HL-60/S4 (cell line): Measurements from ENCODE around the gene NLRP5.

ENCODE experiments used
- in situ Hi-C: fragments of 300-500 bp; cut with MboI; formaldehyde crosslinking; loops from 2 replicates; pipeline ENCODE4 v1.14.3; 2022; ENCODE audit warnings: low sequenced_read_pairs

The NLRP5 gene

DNA sequence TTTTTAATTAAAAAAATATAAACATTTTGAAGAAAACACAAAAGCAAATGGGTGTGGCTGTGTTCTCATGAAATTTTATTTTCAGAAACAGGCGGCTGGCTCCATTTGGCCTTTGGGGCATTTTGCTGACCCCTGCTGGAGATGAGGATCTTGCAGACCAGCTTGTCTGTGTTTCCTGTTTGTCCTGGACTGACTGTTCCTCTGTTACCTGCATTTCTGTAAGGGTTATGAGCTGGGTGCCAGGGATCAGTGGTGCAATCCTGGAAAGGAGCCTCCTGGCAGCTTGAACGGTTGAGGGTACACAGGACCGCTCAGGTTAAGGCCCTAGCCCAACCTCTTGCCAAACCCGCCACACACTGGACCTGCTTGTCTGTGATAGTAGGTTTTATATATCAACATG lies 84.6 kb downstream of the NLRP5 start:
- in situ Hi-C loops = loop anchor here (10.0 kb wide), 1 partner anchor 174 kb away; no protein-coding TSS in a partner anchor

DNA sequence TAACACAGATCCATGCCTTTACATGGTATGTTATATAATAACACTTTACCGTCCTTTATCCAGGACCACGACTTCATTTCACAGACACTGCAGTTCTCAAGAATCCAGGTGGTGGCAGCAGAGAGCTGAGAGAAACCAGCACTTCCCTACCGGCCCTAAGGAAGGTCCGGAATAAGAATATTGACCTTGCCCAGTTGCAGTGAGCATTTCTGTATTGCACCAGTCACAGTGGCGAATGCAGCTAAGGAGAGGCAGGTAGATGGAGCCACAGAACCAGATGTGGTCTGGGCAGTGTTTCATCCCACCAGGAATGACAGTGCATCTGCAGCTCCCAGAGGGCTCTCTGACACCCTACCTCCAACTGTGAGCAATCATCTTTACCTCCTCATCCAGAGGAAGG lies 89.9 kb downstream of the NLRP5 start:
- in situ Hi-C loops = loop anchor here (10.0 kb wide), 1 partner anchor 168 kb away; no protein-coding TSS in a partner anchor

DNA sequence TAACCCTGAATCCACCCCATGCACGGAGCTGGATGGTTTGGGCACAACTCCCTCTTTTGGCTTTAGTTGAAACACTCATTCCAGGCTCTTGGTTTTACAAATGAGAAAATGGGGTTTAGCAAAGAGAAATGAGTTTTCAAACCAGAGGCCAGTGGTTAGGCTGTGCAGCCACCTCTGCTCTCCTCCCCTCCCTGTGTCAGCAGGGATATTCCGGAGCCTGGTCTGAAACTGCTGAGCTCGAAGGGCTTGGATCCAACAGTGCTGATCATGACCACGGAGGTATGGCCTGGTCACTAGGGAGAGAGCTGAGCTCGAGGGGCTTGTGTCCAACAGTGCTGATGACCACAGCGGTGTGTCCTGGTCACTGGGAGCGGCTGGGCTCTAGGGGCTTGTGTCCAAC lies 93.0 kb downstream of the NLRP5 start:
- in situ Hi-C loops = loop anchor here (10.0 kb wide), 1 partner anchor 165 kb away; no protein-coding TSS in a partner anchor

DNA sequence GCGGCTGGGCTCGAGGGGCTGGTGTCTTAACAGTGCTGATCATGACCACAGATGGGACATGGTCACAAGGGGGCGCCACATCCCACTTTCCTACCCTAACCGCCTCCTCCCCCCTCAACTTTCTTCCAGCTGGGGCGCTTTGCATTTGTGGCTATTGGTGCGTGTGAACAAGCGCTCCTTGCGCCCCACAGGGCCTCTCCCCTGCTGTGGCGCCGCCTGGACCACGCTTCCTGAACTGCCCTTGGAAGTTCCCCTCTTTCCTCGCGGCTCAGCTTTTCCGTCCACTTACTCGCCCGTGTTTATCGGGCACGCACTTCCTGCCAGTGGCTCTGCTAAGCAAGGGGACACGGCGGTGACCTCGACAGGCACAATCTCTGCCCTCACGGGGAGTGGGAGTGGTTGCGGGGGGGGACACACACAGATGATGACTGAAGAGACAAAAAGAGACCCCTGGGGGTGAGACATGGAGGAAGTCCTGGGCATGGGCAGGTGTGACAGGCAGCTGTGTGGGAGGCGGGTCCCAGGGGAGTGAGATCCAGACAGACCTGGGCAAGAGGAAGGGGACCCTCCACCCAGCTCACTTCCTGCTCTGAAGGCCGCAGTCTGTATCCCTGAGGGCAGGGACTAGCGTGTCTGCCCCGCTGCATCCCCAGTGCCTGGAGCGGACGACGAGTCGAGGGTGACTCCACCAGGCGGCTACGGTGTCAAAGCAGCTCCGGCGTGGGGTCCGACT lies 94.3 kb downstream of the NLRP5 start:
- in situ Hi-C loops = no loop called here

DNA sequence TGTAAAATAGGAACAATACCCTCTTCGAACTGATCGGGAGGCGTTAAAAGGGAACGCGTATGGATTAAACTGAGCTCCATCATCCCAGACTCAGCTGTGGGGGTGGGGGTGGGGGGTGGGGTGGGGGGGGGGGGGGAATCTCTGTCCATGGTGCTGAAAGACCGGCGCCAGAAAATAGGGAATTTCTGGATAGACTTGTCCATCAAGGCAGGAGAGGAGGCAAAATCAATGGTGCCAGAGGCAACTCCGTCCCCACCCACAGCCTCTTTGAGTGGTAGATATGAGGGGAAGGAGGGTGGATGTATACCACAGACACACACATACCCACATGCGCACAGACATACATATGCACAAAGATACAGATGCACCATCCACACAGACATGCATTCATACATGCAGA lies 97.1 kb downstream of the NLRP5 start:
- in situ Hi-C loops = no loop called here

DNA sequence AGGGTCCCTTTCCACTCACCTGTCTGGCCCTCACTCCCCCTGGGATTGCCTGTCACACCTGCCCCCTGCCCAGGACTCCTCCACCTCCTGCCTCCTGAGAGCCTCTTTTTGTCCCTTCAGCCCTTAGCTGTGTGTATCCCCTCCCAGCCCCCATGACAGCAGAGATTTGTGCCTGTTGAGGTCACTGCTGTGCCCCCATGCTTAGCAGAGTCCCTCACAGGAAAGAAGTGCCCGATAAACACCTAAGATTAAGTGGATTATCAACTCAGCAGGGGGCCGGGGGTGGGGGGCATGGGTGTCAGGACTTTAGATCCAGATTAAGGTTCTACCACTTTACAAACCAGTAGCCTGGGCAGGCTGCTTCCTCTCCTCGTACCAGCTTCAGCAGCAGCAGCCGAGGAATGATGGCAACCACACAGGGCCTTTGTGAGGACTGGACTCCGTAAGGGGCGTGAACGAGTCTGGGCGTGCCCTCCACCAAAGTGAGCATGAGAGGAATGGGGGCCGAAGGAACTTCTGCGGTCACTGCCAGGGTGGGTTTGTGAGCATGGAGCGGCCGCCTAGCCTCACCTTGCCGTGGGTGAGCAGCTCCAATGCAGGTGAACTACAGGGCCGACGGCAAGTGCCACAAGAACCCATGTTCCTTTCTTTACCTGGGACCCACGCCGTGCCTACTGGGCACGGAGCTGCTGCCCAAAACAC lies 98.4 kb downstream of the NLRP5 start:
- in situ Hi-C loops = no loop called here

DNA sequence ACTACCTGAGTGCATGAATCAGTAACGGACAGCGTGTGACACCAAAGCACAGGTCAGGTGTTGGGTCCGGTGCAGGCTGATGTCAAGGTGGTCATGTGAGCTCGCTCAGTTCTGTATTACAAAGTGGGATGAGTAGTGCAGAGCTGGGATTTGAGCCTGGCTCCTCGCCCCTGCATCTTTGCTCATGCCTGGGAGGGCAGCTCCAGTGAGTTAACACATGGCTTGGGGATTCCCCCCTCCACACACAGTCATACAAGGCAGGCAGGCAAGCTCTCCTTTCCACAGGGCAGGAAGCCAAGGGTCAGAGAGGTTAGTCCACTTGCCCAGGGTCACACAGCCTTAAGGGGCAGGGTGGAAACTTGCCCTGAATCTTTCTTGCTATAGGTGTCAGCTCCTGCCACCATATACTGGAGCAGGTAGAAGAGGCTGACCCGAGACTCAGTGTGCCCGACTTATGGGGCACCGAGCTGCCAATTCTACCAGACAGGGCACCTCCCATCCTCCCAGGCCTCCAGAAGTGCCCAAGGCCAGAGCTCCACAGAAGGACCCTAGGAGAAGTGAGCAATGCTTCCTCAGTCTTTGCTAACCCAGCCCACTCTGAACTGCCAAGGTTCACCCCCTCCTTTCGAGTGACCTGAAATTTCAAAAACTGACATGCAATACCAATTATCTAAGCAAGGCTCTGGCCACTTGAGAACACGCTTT lies 99.1 kb downstream of the NLRP5 start:
- in situ Hi-C loops = no loop called here

DNA sequence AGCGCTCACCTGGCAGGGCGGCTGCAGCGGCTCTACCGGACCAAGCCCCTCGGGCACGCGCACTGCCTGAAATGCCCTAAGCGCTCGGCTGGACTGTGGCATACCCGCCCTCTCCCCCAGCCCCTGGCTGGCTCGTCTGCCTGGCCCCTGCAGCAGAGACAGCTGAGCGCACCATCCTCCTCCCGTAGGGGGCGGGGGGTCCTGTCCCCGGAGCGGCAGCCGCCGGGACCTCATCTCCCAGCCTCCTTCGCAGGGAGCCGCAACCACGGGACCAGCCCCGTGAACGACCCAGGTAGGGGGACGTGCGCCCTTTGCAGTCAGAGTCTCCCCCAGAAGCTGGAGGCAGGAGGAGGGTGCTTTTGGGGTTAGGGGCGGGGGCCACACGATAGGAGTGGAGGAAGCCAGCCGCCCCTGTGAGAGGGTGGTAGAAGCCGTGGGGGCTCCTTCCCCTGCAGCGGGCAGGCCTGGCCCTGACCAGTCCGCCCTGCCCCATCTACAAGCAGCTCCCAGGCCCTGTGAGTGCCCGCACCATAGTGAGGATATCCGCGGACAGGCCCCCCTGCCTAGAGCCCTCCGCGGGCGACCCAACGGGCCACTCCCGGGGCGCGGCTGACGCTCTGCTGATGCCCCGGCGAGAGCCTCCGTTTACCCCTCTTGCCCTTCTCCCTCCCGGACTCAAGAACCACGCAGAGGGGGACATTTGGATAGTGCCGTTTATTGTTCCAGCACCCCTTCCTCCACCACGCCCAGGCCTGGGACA lies 100.3 kb downstream of the NLRP5 start:
- in situ Hi-C loops = no loop called here

- in situ Hi-C loops = no loop called here
These were observed 101.3 kb downstream of the NLRP5 start for GRCh38 chr19:56087647-56088496.

DNA sequence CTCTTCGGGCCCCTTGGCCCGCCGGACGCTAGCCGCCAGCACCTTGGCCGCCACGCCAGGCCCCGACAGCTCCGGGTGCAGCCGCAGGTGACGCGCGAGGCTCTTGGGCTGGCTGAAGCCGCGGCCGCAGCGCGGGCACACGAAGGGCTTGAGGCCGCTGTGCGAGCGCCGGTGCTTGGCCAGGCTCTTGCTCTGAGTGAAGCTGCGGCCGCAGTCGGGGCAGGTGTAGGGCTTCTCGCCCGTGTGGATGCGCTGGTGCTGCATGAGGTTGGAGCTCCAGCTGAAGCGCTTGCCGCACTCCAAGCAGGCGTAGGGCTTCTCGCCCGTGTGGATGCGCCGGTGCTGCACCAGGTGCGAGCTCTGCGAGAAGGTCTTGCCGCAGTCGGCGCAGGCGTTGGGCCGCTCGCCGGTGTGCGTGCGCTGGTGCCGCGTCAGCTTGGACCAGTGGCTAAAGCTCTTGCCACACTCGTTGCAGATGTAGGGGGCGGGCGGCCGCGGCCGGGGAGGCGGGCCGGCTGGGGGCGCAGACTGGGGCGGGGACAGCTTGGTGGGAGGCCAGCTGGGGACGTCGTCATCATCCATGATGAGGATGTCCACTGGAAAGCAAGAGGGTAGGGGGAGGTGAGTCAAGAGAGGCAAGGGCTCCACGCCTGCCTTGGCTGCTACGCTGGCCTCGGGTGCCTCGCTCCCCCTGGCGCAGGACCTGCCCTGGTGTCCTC lies 102.1 kb downstream of the NLRP5 start:
- in situ Hi-C loops = no loop called here

DNA sequence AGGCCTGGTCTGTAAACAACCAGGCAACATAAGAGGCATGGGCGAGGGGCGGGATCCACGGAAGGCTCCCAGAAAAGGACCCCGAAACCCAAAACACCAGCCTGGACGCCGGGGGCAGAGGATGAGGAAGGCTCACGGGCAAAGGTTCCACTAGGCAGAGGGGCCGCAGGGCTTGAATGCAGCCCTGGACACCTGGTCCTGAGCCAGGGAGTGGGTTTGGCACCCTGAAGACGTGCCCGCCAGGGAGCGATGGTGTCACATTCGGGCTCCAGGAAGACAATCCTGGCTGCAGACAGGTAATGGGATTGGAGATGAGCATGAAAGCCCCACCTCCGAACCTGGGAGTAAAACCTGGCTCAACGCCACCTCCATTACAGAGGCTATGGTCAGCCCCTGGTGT lies 102.8 kb downstream of the NLRP5 start:
- in situ Hi-C loops = no loop called here

GRCh38 chr19:56091066-56091490 lies 104.5 kb downstream of the NLRP5 start:
- in situ Hi-C loops = no loop called here

DNA sequence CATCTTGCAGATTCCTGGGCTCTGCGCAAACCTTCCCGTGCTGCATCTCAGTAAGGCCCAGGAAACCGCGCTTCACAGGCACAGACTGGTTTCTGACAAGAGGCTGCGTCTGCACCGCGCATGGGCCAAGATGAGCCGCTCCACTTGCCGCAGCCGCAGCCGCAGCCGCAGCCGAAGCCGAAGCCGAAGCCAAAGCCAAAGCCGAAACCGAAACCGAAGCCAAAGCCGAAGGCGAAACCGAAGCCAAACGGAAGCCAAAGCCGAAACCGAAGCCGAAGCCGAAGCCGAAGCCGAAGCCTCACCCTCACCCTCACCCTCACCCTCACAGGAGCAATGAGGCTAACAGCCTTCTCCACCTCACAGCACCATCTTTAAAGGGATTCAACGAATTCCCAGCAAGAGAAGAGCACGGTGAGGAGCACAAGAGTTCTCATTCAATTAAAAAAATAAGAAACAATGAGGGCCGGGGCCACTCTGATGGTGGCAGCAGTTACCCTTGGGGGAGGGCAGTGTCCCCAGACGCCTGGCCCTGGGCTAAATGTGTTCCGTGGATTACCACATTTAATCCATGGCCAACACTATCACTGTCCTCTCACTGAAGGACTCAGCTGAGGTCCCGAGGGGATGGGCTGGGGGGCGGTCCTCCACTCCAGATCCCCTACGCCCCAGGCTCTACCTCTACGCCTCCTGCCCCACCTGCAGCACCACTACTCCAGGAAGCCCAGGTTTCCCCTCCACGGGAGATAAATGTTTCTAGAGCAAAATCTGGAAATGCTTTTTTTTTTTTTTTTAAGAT lies 105.4 kb downstream of the NLRP5 start:
- in situ Hi-C loops = no loop called here

- in situ Hi-C loops = no loop called here
These were observed 106.4 kb downstream of the NLRP5 start for GRCh38 chr19:56092685-56093631.

DNA sequence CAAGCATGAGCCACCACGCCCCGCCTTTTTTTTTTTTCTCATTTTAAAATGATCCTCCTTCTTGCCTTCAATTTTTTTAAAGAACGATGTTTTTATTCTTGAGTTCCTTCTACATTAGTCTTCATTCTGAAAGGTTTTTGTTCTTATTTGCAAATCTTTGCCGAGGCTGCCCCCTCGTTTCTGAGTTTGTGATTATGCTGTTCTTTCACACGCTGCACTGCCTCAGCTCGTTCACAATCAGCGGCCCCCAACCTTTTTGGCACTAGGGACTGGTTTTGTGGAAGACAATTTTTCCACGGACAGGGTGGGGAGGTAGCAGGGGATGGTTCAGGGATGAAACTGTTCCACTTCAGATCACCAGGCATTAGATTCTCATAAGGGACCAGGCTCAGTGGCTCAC lies 107.9 kb downstream of the NLRP5 start:
- in situ Hi-C loops = no loop called here

- in situ Hi-C loops = no loop called here
These were observed 110.1 kb downstream of the NLRP5 start for GRCh38 chr19:56096665-56097064.

- in situ Hi-C loops = no loop called here
These were observed 110.7 kb downstream of the NLRP5 start for GRCh38 chr19:56097306-56097705.

GRCh38 chr19:56097776-56098175 lies 111.2 kb downstream of the NLRP5 start:
- in situ Hi-C loops = no loop called here
